HG03045 (cell line): Measurements from ENCODE around the gene KRT6A.
"Not testable (repeated sequence)": the region's sequence is repeated elsewhere in the genome, so short reads cannot be mapped to it uniquely, and the experiment has no call there.

Experiments
- ATAC-seq: cut with Tn5 transposase; IDR thresholded peaks from one replicate; pipeline ENCODE4 v1.9.1; 2021; ENCODE audit warnings: mild to moderate bottlenecking, moderate library complexity; ENCODE audit not compliant: unreplicated experiment

Gene KRT6A

DNA sequence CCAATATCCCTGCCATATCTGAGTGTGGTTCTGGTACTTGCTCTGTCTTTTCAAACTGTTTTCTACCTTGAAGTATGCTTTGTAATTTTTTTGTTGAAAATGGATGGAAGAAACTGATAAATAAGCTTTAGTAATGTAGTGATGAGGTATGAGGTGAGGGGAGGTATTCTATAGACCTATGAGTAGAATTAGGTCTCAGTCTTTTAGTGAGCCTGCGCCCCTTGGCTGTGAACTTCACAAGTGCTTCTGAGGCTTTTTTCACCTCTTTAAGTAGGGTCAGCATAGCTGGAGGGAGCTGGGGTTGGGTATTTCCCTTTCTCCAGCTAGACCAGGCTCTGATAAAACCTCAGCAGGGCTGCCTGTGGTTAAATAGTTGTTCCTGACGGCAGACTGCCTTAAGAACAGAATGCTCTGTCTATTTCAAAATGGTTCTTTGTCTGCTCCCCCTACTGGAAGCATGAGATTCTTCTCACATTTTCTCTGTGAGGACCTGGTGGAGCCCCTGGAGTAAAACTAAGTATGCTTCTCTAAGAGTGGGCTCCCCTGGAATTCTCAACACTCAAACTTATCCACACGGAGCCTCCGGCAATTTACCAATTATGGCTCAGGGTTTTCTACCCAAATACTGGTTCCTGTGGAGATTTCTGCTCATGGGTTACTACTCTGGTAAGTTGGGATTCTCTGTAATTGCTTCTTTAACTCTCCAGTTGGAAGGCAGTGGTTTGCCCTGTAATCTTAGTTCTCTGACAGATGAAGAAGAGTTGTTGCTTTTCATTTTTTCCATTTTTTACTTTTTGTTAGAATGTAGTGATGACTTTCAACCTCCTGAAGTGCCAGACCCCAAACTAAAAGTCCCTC, 14.0 kb upstream of the KRT6A start:
- no peak for ATAC-seq

DNA sequence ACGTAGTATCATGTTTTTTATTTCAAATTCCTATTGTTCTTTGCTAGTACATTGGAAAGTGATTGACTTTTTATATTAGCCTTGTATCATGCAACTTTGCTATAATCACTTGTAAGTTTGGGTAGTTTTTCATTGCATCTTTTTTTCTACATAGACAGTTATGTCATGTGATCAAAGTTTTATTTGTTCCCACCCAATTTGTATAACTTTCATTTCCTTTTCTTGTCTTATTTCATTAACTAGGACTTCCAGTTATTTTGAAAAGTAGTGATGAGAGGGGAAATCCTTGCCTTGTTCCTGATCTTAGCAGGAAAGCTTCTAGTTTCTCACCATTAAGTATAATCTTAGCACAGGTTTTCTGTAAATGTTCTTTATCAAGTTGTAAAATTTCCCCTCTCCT, 9.8 kb upstream of the KRT6A start:
- ATAC-seq: no peak

DNA sequence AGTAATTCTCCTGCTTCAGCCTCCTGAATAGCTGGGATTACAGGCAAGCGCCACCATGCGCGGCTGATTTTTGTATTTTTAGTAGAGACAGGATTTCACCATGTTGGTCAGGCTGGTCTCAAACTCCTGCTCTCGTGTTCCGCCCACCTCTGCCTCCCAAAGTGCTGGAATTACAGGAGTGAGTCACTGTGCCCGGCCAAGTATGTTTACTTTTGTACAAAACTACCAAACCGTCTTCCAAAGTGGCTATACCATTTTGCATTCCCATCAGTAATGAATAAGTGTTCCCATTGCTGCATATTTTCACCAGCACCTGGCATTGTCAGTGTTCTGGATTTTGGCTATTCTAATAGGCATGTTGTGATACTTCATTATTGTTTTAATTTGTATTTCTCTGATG, 8.4 kb upstream of the KRT6A start:
- no peak for ATAC-seq

GRCh38 chr12:52500574-52500973, 7.5 kb upstream of the KRT6A start:
- ATAC-seq: not testable (repeated sequence)

DNA sequence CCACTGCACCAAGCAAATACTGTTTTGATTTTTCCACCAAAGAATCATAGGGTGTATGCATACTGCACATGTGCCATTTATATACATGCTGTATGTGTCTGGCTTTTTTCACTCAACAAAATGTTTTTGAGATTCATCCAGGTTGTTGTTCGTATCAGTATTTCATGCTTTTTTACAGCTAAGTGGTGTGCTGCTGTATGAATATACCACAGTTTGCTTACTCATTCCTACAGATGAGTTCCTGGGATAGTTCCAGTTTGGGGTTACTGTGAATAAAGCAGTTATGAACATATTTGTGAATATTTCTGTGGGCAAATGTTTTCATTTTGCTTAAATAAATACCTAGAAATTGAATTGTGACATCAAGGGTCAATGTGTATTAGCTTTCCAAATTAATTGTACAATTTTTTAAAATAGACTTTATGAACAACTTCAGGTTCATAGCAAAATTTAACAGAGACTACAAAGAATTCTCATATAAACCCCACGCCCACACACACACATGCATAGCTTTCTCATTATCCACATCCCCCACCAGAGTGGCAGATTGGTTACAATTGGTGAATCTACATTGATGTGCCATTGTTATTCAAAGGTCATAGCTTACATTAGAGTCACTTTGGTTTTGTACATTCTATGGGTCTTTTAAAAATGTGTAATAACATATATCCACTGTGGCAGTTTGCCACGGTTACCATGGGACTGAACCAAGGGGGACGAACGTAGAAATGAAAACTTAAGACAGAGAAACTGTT, 6.9 kb upstream of the KRT6A start:
- ATAC-seq: no peak

- no peak for ATAC-seq
Measured at GRCh38 chr12:52498946-52499345, 5.9 kb upstream of the KRT6A start.

- ATAC-seq: no peak
Measured at GRCh38 chr12:52497975-52498374, 4.9 kb upstream of the KRT6A start.

DNA sequence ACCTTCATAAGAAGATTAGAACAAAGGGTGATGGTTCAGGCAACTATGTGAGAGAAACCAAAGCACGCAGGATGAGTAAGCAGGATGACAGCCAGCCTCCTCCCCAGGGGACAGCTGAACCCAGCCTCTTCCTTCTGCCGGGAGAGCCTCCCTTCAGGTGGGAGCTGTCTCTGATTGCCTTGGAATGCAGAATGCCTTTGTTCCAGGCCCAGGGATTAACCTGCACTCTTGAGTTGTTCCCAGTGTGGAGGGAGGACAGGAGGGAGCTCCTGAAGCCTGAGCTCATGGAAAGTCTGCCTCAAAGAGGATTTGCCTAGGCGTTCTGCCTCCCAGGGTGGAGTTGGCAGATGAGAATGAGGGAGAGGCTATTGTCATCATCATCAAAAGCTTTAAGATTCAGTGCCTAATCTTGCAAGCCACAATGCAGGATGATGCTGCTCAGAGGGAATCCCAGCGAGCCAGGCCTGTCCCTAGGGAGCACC, 3.6 kb upstream of the KRT6A start:
- ATAC-seq: no peak

- ATAC-seq: no peak
Measured at GRCh38 chr12:52496054-52496453, 3.0 kb upstream of the KRT6A start.

DNA sequence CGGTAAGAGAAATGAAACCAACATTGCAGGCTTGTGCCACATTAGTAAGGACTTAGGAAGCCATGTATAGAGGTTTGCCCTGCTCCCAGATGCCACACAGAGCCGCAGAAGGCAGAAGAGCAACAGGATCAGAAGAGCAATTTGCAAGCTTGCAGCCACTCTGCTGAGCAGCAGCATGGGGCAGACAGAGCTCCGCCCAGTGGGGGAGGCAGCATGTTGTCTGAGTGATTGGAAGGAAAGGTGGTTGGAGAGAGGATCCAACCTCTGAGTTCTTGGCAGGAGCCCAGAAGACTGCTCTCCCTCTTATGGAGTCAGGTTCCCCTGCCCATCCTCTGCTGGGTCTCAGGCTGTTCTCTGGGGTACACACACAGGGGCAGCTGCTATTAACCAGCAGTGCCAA, 2.3 kb upstream of the KRT6A start:
- ATAC-seq: no peak

DNA sequence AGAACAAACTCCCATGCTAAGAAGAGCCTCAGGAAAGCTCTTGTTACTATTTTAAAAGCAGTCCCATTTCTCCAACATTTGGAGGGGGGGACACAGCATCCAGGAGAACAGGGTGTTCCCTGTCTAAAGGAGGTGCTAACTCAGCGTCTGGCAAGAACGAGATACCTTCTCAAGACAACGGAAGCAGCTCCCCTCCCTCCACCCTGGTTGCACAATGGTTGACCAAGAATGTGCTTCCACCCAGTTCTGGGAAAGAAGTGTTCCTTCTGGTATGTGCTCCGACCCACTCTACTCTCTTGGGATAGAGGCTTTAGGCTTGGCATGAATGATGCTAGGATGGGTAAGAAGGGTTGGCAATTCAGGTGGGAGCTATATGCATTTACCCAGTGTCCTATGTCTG, 1.5 kb upstream of the KRT6A start:
- no peak for ATAC-seq

- ATAC-seq: no peak
Measured at GRCh38 chr12:52494100-52494499, 1.0 kb upstream of the KRT6A start.

DNA sequence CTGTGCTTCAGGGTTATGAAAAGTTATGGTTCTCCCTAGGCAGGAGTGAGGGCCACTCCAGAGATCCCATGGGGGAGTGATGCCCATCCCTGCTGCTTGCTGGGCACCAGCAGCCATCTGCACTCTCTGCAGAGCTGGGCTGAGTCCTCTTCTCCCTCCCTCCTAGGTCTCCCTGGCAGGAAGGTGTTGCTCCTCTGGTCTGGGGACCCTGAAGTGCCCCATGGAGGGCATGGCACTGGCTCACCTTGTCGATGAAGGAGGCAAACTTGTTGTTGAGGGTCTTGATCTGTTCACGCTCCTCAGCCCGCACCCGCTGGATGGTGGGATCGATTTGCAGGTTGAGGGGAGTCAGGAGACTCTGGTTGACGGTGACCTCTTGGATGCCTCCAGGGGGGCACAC, 652 bp downstream of the KRT6A start:
- not testable (repeated sequence) for ATAC-seq

GRCh38 chr12:52491495-52491894, 1.6 kb downstream of the KRT6A start:
- ATAC-seq: not testable (repeated sequence)

DNA sequence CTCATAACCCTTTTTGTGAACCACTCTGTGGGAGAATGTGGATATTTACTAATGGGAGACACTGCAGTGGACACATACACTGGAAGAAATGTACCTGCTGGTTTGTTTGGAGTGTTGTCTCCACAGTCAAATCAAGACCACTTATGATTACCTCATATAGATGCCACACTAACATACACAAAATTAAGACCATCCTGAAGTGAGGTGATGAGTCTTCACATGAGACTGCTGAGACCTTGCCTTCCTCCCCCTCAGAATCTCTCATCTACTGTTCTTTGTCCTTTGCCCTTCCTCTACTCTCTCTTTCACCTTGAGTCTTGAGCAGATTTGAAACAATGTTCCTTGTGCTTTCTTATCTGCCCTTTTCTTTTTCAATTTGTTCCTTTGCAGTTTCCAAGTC, 4.3 kb downstream of the KRT6A start:
- no peak for ATAC-seq

GRCh38 chr12:52487744-52488443, 5.2 kb downstream of the KRT6A start:
- not testable (repeated sequence) for ATAC-seq

GRCh38 chr12:52487211-52487610, 5.8 kb downstream of the KRT6A start:
- ATAC-seq: no peak

DNA sequence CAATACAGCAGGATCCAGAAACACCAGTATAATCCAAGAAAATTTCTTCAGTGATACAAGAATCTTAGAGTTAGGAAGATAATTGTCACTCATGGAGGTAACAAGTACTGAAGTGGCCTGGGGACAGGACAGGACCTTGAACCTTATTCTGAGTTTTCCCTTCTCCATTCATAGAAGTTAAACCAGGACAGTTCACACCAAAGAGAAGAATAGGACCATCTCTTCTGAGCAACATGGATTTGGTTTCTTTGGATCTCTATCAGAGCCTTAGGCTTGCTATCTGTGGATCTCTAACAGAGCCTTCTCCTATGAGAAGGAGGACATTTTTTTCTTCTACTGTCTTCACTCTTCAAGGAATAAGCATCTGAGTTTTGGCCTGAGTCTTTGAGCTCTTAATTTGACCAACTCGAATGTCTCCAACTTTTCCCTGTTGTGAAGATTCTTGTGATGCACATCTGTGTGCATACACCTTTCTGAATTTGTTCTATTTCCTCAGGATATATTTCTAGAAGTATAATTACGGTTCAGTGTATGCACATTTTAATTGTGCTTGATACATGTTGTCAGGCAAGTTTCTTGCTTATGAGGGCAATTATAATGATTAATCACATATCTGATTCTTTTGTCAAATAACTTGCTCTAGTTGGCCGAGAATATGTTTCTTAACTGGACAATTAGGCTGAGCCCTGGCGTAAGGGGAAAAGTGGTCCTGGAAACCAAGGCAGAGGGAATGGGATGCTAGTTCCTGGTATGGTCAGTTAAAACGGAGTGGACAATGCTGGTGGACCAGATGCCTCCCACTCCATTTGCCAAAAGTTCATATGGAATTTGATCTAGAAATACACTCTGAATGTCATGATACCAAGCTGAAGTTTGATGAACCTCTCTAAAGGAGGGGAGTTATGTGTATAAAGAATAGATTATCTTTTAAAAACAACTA, 6.6 kb downstream of the KRT6A start:
- no peak for ATAC-seq

- no peak for ATAC-seq
Measured at GRCh38 chr12:52480073-52480472, 13.0 kb downstream of the KRT6A start.

GRCh38 chr12:52477651-52478050, 15.4 kb downstream of the KRT6A start:
- ATAC-seq: no peak
